ENCODE results near the gene CCDC142.

GRCh38 chr2:74424995-74425406 lies 57.8 kb downstream of the CCDC142 start:
- TF ChIP-seq CTCF (conservative IDR thresholded peaks at IDR 0.05) (no peak), ZFX (IDR thresholded peaks at IDR 0.05) (no peak)

Measured in C4-2B (cell line).